DND-41 (cell line): ENCODE data around the gene SSTR1.

Source experiments
- ATAC-seq: fragments of 200-7000 bp; cut with Tn5 transposase; 3 replicates; pipeline ENCODE4 v1.9.1; 2021; ENCODE audit warnings: low read depth; ENCODE audit not compliant: insufficient read depth
- DNase-seq: peaks from one replicate; pipeline ENCODE4 v3.0.0-alpha.2; 2020
- H2AFZ ChIP-seq: 2 replicates; pipeline ENCODE4 v1.6.0; 2012; ENCODE audit warnings: low read depth, low read length
- H3K27ac ChIP-seq: 2 replicates; pipeline ENCODE4 v1.5.1; 2012; ENCODE audit warnings: low read length, inconsistent platforms
- H3K27me3 ChIP-seq: fragments of 200-600 bp; sonication (generic); 2 replicates; pipeline ENCODE4 v1.6.0; 2012; ENCODE audit warnings: low read length, mild to moderate bottlenecking, inconsistent platforms; ENCODE audit not compliant: insufficient read depth, poor library complexity
- H3K36me3 ChIP-seq: 2 replicates; pipeline ENCODE4 v1.5.1; 2012; ENCODE audit warnings: low read length, inconsistent platforms; ENCODE audit not compliant: insufficient read depth
- H3K4me1 ChIP-seq: 2 replicates; pipeline ENCODE4 v1.5.1; 2012; ENCODE audit warnings: mild to moderate bottlenecking, low read length; ENCODE audit not compliant: insufficient read depth
- H3K4me2 ChIP-seq: 2 replicates; pipeline ENCODE4 v1.6.0; 2012; ENCODE audit warnings: mild to moderate bottlenecking, moderate library complexity, low read length, inconsistent platforms; ENCODE audit not compliant: insufficient read depth
- H3K4me3 ChIP-seq, 2 experiments: fragments of 200-600 bp in 1 of 2; shearing (Covaris generic) in 1 of 2; 2 replicates each; pipeline ENCODE4 v1.5.1; 2012 to 2016; ENCODE audit warnings: inconsistent platforms in 2 of 2, low read length in 2 of 2, mild to moderate bottlenecking in 2 of 2, low read depth in 1 of 2, moderate library complexity in 1 of 2
- H3K79me2 ChIP-seq: 2 replicates; pipeline ENCODE4 v1.6.0; 2012; ENCODE audit warnings: low read length, inconsistent platforms; ENCODE audit not compliant: insufficient read depth
- H3K9ac ChIP-seq: 2 replicates; pipeline ENCODE4 v1.6.0; 2012; ENCODE audit warnings: low read depth, mild to moderate bottlenecking, inconsistent platforms, low read length, moderate library complexity
- H3K9me3 ChIP-seq: 2 replicates; pipeline ENCODE4 v1.5.1; 2012; ENCODE audit warnings: low read length, moderate library complexity, mild to moderate bottlenecking, inconsistent platforms; ENCODE audit not compliant: insufficient read depth, severe bottlenecking
- H4K20me1 ChIP-seq: 2 replicates; pipeline ENCODE4 v1.6.0; 2012; ENCODE audit warnings: low read length; ENCODE audit not compliant: insufficient read depth
- CTCF ChIP-seq: IDR thresholded peaks from 2 replicates; pipeline ENCODE4 v1.5.1; 2012; ENCODE audit warnings: borderline replicate concordance, low read length, moderate library complexity, mild to moderate bottlenecking; ENCODE audit not compliant: poor library complexity, severe bottlenecking; ENCODE audit errors: extremely low read depth
- EZH2 ChIP-seq: IDR thresholded peaks from 3 replicates; pipeline ENCODE4 v1.6.1; 2012; ENCODE audit warnings: borderline replicate concordance, low read depth, mild to moderate bottlenecking, moderate library complexity, low read length, inconsistent platforms; ENCODE audit not compliant: severe bottlenecking

The SSTR1 gene

GRCh38 chr14:38256533-38256840 lies 48.8 kb downstream of the SSTR1 start:
- no peaks in the 10 kb centered on the region for H4K20me1 ChIP-seq
- H3K27ac ChIP-seq, result no peak overlapping the region
- ATAC-seq (no peak), DNase-seq (no peak)
- no peak for TF ChIP-seq EZH2
- TF ChIP-seq CTCF, result no peak
- H3K4me2 ChIP-seq, result no peak overlapping the region
- H3K4me3 ChIP-seq, result no peak overlapping the region
- no peak overlapping the region for H2AFZ ChIP-seq
- H3K36me3 ChIP-seq, result no peaks in the 10 kb centered on the region
- no peaks in the 10 kb centered on the region for H3K4me1 ChIP-seq
- H3K27me3 ChIP-seq, result no peaks in the 10 kb centered on the region
- H3K9me3 ChIP-seq, result no peaks in the 10 kb centered on the region
- H3K9ac ChIP-seq, result no peak overlapping the region
- H3K79me2 ChIP-seq, result no peaks in the 10 kb centered on the region

GRCh38 chr14:38257507-38257906 lies 49.8 kb downstream of the SSTR1 start:
- H3K27me3 ChIP-seq, result no peaks in the 10 kb centered on the region
- no peak for ATAC-seq

GRCh38 chr14:38261620-38262019 lies 53.9 kb downstream of the SSTR1 start:
- Histone ChIP-seq H3K4me1 (no peaks in the 10 kb centered on the region), H3K27ac (no peak overlapping the region), H3K9me3 (no peaks in the 10 kb centered on the region), H3K27me3 (no peaks in the 10 kb centered on the region), H2AFZ (no peak overlapping the region), H3K9ac (no peak overlapping the region), H3K4me2 (no peak overlapping the region), H4K20me1 (no peaks in the 10 kb centered on the region), H3K4me3 (no peak overlapping the region), H3K36me3 (no peaks in the 10 kb centered on the region), H3K79me2 (no peaks in the 10 kb centered on the region)
- DNase-seq (no peak), ATAC-seq (no peak)
- no peak for TF ChIP-seq EZH2
- no peak for TF ChIP-seq CTCF

More at GRCh38 chr14:38257507-38257906, 49.8 kb downstream of the SSTR1 start:
- Histone ChIP-seq H3K9ac (no peak overlapping the region), H4K20me1 (no peaks in the 10 kb centered on the region), H3K36me3 (no peaks in the 10 kb centered on the region), H2AFZ (no peak overlapping the region), H3K9me3 (no peaks in the 10 kb centered on the region), H3K4me1 (no peaks in the 10 kb centered on the region), H3K27ac (no peak overlapping the region), H3K4me3 (no peak overlapping the region), H3K4me2 (no peak overlapping the region), H3K79me2 (no peaks in the 10 kb centered on the region)
- no peak for TF ChIP-seq EZH2
- no peak for TF ChIP-seq CTCF
- no peak for DNase-seq
